Measurements from ENCODE around the gene IL15.

DNA sequence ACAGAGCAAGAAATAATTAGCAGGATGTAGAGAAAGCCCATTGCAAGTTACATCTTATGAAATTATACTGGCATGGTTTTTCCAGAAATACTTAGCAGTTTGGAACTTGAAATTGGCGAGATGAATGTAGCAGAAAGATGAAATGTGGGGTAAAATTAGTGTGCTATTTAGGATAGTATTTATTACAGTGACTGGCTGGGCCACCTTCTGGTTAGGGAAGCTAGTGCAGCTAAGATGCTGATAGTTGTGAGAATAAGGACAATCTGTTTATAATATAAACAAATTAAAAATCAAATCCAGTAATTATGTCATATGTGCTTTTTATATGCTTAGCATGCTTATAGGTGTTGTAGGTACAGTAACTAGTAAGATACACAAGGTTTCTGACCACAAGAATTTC, 74.8 kb downstream of the IL15 start:
- TF ChIP-seq EP300 (IDR thresholded peaks at IDR 0.05) = no peak
- TF ChIP-seq, protein P1, sequence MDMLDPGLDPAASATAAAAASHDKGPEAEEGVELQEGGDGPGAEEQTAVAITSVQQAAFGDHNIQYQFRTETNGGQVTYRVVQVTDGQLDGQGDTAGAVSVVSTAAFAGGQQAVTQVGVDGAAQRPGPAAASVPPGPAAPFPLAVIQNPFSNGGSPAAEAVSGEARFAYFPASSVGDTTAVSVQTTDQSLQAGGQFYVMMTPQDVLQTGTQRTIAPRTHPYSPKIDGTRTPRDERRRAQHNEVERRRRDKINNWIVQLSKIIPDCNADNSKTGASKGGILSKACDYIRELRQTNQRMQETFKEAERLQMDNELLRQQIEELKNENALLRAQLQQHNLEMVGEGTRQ (IDR thresholded peaks at IDR 0.05) = no peak

Data from A549 (cell line).